ENCODE results near the gene ATP1A1. TPM values are rescaled to one million over a fixed set of nuclear protein-coding genes. Genes with fewer than 3 reads are reported as not detected.

The ATP1A1 gene
- total and polyA plus RNA-seq, 2 donors (not counting 1 experiment from before 2014, with no cell fraction given) = 58.9 to 107 TPM

- Histone ChIP-seq H2AFZ (ENCODE audit: insufficient read depth, low read depth, low read length, poor library complexity, severe bottlenecking) (no peak overlapping the region), H3K4me2 (replicated peaks; ENCODE audit: low read depth, low read length, poor library complexity, severe bottlenecking) (no peak overlapping the region), H3K9ac (ENCODE audit: low read length) (no peak overlapping the region), H3K4me3 (ENCODE audit: control extremely low read depth in 1 of 5, extremely low read depth in 1 of 5, insufficient read depth in 1 of 5, low read depth in 2 of 5, low read length in 4 of 5) (no peak overlapping the region), H3K27ac (ENCODE audit: low read length in 2 of 2) (no peak overlapping the region), H3K9me3 (ENCODE audit: control extremely low read depth in 1 of 3, control insufficient read depth in 2 of 3, insufficient read depth in 1 of 3, low read length in 2 of 3) (no peaks in the 10 kb centered on the region), H3K4me1 (ENCODE audit: control insufficient read depth in 2 of 2, insufficient read depth in 2 of 2, low read length in 2 of 2) (no peaks in the 10 kb centered on the region), H3K79me2 (ENCODE audit: control insufficient read depth, insufficient read depth, low read length) (peaks cover 15% of the 10 kb centered on the region), H3K27me3 (replicated peaks in 1 of 4; ENCODE audit: control extremely low read depth in 1 of 4, control insufficient read depth in 3 of 4, insufficient read depth in 4 of 4, low read length in 3 of 4) (no peaks in the 10 kb centered on the region), H4K20me1 (ENCODE audit: control insufficient read depth, insufficient read depth, low read length, poor library complexity, severe bottlenecking) (no peaks in the 10 kb centered on the region), H3K36me3 (replicated peaks in 1 of 2; ENCODE audit: control extremely low read depth in 1 of 2, control insufficient read depth in 1 of 2, extremely low read depth in 1 of 2, insufficient read depth in 2 of 2, low read length in 1 of 2) (peaks cover 19 to 86% of the 10 kb centered on the region in 2 experiments)
- Mint-ChIP-seq H3K9me3 (ENCODE audit: insufficient read depth) (no peaks in the 10 kb centered on the region), H3K4me1 (peaks cover 1% of the 10 kb centered on the region), H3K27me3 (no peaks in the 10 kb centered on the region), H3K4me3 (no peak overlapping the region), H3K27ac (no peak overlapping the region)
- POLR2A ChIA-PET = no interaction called here
- no CpG with 5 or more reads among the region's 2 CpGs for WGBS (ENCODE audit: insufficient coverage)
- ATAC-seq (ENCODE audit: low read depth) (no peak), DNase-seq (no peak)
- CTCF ChIA-PET = interaction anchor here (1.3 to 2.6 kb wide), 2 partner anchors 12 to 96 kb away, joined by 3 to 8 read pairs; no protein-coding TSS in a partner anchor
- TF ChIP-seq EZH2 (IDR thresholded peaks at IDR 0.05; ENCODE audit: borderline replicate concordance, insufficient read depth, low read depth, low read length, poor library complexity, severe bottlenecking) (no peak), CTCF (IDR thresholded peaks at IDR 0.05) (no peak)
- intact Hi-C loops (cut with micrococcal nuclease) = no loop called here
These were observed 16.0 kb downstream of the ATP1A1 start for GRCh38 chr1:116389013-116389412.

GRCh38 chr1:116389686-116390085, 16.6 kb downstream of the ATP1A1 start:
- Histone ChIP-seq H4K20me1 (ENCODE audit: control insufficient read depth, insufficient read depth, low read length, poor library complexity, severe bottlenecking) (no peaks in the 10 kb centered on the region), H3K27ac (ENCODE audit: low read length in 2 of 2) (no peak overlapping the region), H3K79me2 (ENCODE audit: control insufficient read depth, insufficient read depth, low read length) (peaks cover 8% of the 10 kb centered on the region), H3K27me3 (replicated peaks in 1 of 4; ENCODE audit: control extremely low read depth in 1 of 4, control insufficient read depth in 3 of 4, insufficient read depth in 4 of 4, low read length in 3 of 4) (no peaks in the 10 kb centered on the region), H3K9me3 (ENCODE audit: control extremely low read depth in 1 of 3, control insufficient read depth in 2 of 3, insufficient read depth in 1 of 3, low read length in 2 of 3) (no peaks in the 10 kb centered on the region), H2AFZ (ENCODE audit: insufficient read depth, low read depth, low read length, poor library complexity, severe bottlenecking) (no peak overlapping the region), H3K4me3 (ENCODE audit: control extremely low read depth in 1 of 5, extremely low read depth in 1 of 5, insufficient read depth in 1 of 5, low read depth in 2 of 5, low read length in 4 of 5) (no peak overlapping the region), H3K9ac (ENCODE audit: low read length) (no peak overlapping the region), H3K4me2 (replicated peaks; ENCODE audit: low read depth, low read length, poor library complexity, severe bottlenecking) (no peak overlapping the region), H3K36me3 (replicated peaks in 1 of 2; ENCODE audit: control extremely low read depth in 1 of 2, control insufficient read depth in 1 of 2, extremely low read depth in 1 of 2, insufficient read depth in 2 of 2, low read length in 1 of 2) (peaks cover 20 to 88% of the 10 kb centered on the region in 2 experiments), H3K4me1 (ENCODE audit: control insufficient read depth in 2 of 2, insufficient read depth in 2 of 2, low read length in 2 of 2) (no peaks in the 10 kb centered on the region)
- ATAC-seq (ENCODE audit: low read depth) = no peak
- peaks cover 1% of the 10 kb centered on the region for H3K4me1 Mint-ChIP-seq
- no peak for TF ChIP-seq CTCF (IDR thresholded peaks at IDR 0.05)
- no peak for TF ChIP-seq EZH2 (IDR thresholded peaks at IDR 0.05; ENCODE audit: borderline replicate concordance, insufficient read depth, low read depth, low read length, poor library complexity, severe bottlenecking)
- WGBS (ENCODE audit: insufficient coverage) = 100% methylated on average over 1 of the region's 6 CpGs
- no peak overlapping the region for H3K27ac Mint-ChIP-seq
- H3K27me3 Mint-ChIP-seq = no peaks in the 10 kb centered on the region
- no peak for DNase-seq
- ChIA-PET CTCF (no interaction called here), POLR2A (no interaction called here)
- no peak overlapping the region for H3K4me3 Mint-ChIP-seq
- H3K9me3 Mint-ChIP-seq (ENCODE audit: insufficient read depth) = no peaks in the 10 kb centered on the region
- intact Hi-C loops (cut with micrococcal nuclease) = no loop called here
